Chondrocyte (in vitro differentiated cells): Measurements from ENCODE around the gene PRR12. TPM values are rescaled to one million over a fixed set of nuclear protein-coding genes. Genes with fewer than 3 reads are reported as not detected.

ENCODE experiments used
- DNase-seq: peaks from one replicate; pipeline ENCODE4 v3.0.0; 2021; ENCODE audit warnings: mixed read lengths, low spot score
- H3K27ac Mint-ChIP-seq: one replicate; pipeline ENCODE4 v1.8.0; 2021; ENCODE audit warnings: mild to moderate bottlenecking, moderate library complexity, mixed read lengths; ENCODE audit not compliant: unreplicated experiment
- H3K27me3 Mint-ChIP-seq: 2 replicates; pipeline ENCODE4 v1.8.0; 2021; ENCODE audit warnings: low read depth, mixed read lengths
- H3K36me3 Mint-ChIP-seq: 2 replicates; pipeline ENCODE4 v1.8.0; 2021; ENCODE audit warnings: low read depth, mixed read lengths
- H3K4me1 Mint-ChIP-seq: 2 replicates; pipeline ENCODE4 v1.8.0; 2021; ENCODE audit warnings: low read depth, mild to moderate bottlenecking, mixed read lengths
- H3K4me3 Mint-ChIP-seq: one replicate; pipeline ENCODE4 v1.8.0; 2021; ENCODE audit warnings: mild to moderate bottlenecking, moderate library complexity, mixed read lengths; ENCODE audit not compliant: unreplicated experiment
- H3K9me3 Mint-ChIP-seq: 2 replicates; pipeline ENCODE4 v1.8.0; 2021; ENCODE audit warnings: low read depth, mixed read lengths
- total RNA-seq: library from RNA; stranded (reverse); gene quantifications from 3 replicates; pipeline ENCODE4 v1.2.1, GENCODE V29; 2021
- TF ChIP-seq, protein P1 (sequence below): fragments of 200-600 bp; sonication (generic); IDR thresholded peaks from 2 replicates; pipeline ENCODE4 v1.5.0; 2021; ENCODE audit warnings: antibody characterized with exemption, mild to moderate bottlenecking, moderate library complexity

Gene PRR12
- total RNA-seq, 1 donor from 2014 or later: 23.8 TPM

DNA sequence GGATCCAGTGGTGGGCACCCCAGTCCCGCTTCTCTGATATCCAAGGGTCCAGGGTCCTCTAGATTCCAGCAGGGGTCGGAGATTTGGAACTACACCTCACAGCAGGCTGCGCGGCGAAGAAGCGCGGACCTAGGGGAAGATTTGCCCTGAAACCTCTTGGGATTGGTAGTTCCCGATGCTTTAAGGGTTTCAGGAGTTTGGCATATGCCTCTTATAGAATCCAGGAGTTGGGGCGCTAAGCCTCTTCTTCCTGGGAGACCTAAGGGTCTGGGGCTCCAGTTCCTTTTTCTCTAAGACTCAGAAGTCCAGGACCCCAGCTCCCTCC, 75.1 kb downstream of the PRR12 start:
- H3K4me3 Mint-ChIP-seq: peak overlapping the region; percentile 99
- H3K36me3 Mint-ChIP-seq: no peaks in the 10 kb centered on the region
- H3K27ac Mint-ChIP-seq: peak overlapping the region; percentile 97
- TF ChIP-seq, protein P1, sequence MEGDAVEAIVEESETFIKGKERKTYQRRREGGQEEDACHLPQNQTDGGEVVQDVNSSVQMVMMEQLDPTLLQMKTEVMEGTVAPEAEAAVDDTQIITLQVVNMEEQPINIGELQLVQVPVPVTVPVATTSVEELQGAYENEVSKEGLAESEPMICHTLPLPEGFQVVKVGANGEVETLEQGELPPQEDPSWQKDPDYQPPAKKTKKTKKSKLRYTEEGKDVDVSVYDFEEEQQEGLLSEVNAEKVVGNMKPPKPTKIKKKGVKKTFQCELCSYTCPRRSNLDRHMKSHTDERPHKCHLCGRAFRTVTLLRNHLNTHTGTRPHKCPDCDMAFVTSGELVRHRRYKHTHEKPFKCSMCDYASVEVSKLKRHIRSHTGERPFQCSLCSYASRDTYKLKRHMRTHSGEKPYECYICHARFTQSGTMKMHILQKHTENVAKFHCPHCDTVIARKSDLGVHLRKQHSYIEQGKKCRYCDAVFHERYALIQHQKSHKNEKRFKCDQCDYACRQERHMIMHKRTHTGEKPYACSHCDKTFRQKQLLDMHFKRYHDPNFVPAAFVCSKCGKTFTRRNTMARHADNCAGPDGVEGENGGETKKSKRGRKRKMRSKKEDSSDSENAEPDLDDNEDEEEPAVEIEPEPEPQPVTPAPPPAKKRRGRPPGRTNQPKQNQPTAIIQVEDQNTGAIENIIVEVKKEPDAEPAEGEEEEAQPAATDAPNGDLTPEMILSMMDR: peak; percentile 34
- H3K4me1 Mint-ChIP-seq: peaks cover 32% of the 10 kb centered on the region
- H3K9me3 Mint-ChIP-seq: no peaks in the 10 kb centered on the region
- DNase-seq: no peak
- H3K27me3 Mint-ChIP-seq: no peaks in the 10 kb centered on the region

DNA sequence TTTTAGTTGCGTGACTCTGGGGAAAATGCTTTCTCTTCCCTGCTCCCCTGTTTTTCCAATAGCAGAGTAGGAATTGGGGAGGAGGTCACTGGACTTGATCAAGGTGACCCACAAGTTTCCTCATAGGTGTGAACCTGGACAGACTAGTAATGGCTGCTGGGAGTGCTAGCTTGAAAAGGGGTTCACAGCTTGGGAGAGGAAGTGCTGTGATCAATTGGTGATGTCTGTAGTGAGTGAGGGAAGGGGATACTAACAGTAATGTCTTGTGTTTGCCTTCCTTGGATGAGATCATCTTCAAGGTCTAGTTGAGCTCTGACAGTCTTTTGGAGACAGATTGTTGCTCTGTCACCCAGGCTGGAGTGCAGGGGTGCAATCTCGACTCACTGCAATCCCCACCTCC, 76.5 kb downstream of the PRR12 start:
- Mint-ChIP-seq H3K4me3 (peak overlapping the region; percentile 18), H3K4me1 (peaks cover 38% of the 10 kb centered on the region), H3K27ac (no peak overlapping the region), H3K36me3 (no peaks in the 10 kb centered on the region), H3K27me3 (no peaks in the 10 kb centered on the region), H3K9me3 (no peaks in the 10 kb centered on the region)
- no peak for DNase-seq
- TF ChIP-seq, protein P1: no peak

DNA sequence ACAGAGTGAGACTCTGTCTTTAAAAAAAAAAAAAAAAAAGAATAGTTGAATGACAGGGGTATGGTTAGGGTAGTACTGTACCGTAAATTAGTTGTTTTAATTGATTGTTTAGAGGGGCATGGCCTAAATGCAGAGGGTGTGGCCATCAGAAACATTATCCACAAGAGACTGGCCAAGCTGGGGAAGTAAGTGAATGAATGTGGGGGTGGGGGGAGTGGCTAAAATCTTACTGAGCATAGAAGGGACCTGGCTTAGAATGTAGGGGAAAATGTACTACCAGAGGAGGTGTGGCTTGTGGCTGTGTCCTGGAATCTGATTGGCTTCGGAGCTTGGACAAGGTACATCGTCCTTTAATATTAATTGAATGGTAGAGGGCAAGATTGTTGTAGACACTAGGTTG, 78.5 kb downstream of the PRR12 start:
- TF ChIP-seq, protein P1: no peak
- Mint-ChIP-seq H3K9me3 (no peaks in the 10 kb centered on the region), H3K4me1 (peaks cover 29% of the 10 kb centered on the region), H3K4me3 (no peak overlapping the region), H3K27ac (no peak overlapping the region), H3K27me3 (no peaks in the 10 kb centered on the region), H3K36me3 (no peaks in the 10 kb centered on the region)
- DNase-seq: no peak

DNA sequence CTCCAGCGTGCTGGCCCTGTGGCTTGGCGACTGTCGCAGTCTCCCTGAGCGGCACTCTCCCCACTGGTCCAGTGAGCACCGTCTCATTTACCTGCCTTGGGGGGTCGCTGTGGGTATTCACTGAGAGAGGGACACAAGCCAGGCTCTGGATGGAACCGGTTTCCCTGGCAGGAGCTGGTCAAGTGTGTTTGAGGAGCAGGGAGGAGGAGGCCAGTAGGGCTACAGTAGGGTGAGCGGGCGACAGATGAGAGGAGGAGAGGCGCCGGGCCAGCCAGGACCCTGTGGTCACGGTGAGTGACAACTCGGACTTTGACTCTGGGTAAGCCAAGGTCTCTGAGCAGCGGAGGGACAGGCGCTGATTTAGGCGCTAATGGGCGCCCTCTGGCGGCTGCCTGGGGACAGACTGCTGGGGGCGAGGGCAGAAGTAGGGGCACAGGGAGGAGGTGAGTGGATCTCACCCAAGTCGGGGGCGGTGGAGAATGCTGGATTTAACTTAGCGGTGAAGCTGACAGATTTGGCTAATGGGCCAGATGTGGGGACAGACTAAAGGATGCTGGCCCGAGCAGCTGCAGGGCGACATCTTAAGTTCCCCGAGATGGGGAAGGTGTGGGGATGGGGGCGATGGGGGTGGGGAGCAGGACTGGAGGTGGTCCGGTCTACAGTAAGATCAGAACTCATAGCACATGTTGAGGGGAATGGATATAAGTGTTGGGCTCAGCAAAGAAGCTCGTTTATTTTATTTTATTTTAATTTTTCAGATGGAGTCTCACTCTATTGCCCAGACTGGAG, 81.3 kb downstream of the PRR12 start:
- no peaks in the 10 kb centered on the region for H3K27me3 Mint-ChIP-seq
- H3K27ac Mint-ChIP-seq: peak overlapping the region; percentile 74

More for the DNA sequence above, 81.3 kb downstream of the PRR12 start:
- TF ChIP-seq, protein P1: peak; percentile 94
- Mint-ChIP-seq H3K36me3 (peaks cover 1% of the 10 kb centered on the region), H3K4me1 (peaks cover 12% of the 10 kb centered on the region), H3K4me3 (peak overlapping the region; percentile 53), H3K9me3 (no peaks in the 10 kb centered on the region)
- no peak for DNase-seq

Other genes with a start within 250 kb of the PRR12 start
- gene TEAD2, start 228.8 kb upstream of the PRR12 start, total RNA-seq: 49.6 to 63.8 TPM (median 62.6 TPM) in 3 replicates
- 1.5 to 2.4 TPM (median 2.1 TPM) in 3 replicates for gene DKKL1, start 227.3 kb upstream of the PRR12 start, total RNA-seq
- gene KASH5, start 202.9 kb upstream of the PRR12 start, total RNA-seq: not detected in 3 replicates
- gene PTH2, start 167.7 kb upstream of the PRR12 start, total RNA-seq: not detected in 3 replicates
- not detected in 3 replicates for gene GFY, start 165.8 kb upstream of the PRR12 start, total RNA-seq
- gene SLC17A7, start 149.7 kb upstream of the PRR12 start, total RNA-seq: 0.17 to 0.47 TPM (median 0.33 TPM) in 3 replicates
- gene PIH1D1, start 139.4 kb upstream of the PRR12 start, total RNA-seq: 52.1 to 60.2 TPM (median 54.6 TPM) in 3 replicates
- gene ALDH16A1, start 138.0 kb upstream of the PRR12 start, total RNA-seq: 23.2 to 34.9 TPM (median 24.5 TPM) in 3 replicates
- 1.6 to 3.4 TPM (median 1.9 TPM) in 3 replicates for gene FLT3LG, start 117.0 kb upstream of the PRR12 start, total RNA-seq
- 1,566 to 1,771 TPM (median 1,602 TPM) in 3 replicates for gene RPL13A, start 103.6 kb upstream of the PRR12 start, total RNA-seq
- gene RPS11, start 94.7 kb upstream of the PRR12 start, total RNA-seq: 1,193 to 1,478 TPM (median 1,199 TPM) in 3 replicates
- 103 to 112 TPM (median 103 TPM) in 3 replicates for gene FCGRT, start 78.5 kb upstream of the PRR12 start, total RNA-seq
- gene RCN3, start 63.2 kb upstream of the PRR12 start, total RNA-seq: 233 to 326 TPM (median 298 TPM) in 3 replicates
- gene NOSIP, start 10.6 kb upstream of the PRR12 start, total RNA-seq: 41.0 to 47.0 TPM (median 46.5 TPM) in 3 replicates
- gene PRRG2, start 9.9 kb upstream of the PRR12 start, total RNA-seq: 0.17 to 0.56 TPM (median 0.39 TPM) in 3 replicates
- gene RRAS, start 49.0 kb downstream of the PRR12 start, total RNA-seq: 61.7 to 113 TPM (median 104 TPM) in 3 replicates
- gene SCAF1, start 51.0 kb downstream of the PRR12 start, total RNA-seq: 76.3 to 79.0 TPM (median 77.3 TPM) in 3 replicates
- 45.8 to 75.3 TPM (median 53.0 TPM) in 3 replicates for gene IRF3, start 74.7 kb downstream of the PRR12 start, total RNA-seq
- 18.3 to 26.6 TPM (median 21.4 TPM) in 3 replicates for gene BCL2L12, start 74.8 kb downstream of the PRR12 start, total RNA-seq
- gene PRMT1, start 86.1 kb downstream of the PRR12 start, total RNA-seq: 97.7 to 105 TPM (median 98.0 TPM) in 3 replicates
- 0.49 to 1.4 TPM (median 0.52 TPM) in 3 replicates for gene ADM5, start 98.4 kb downstream of the PRR12 start, total RNA-seq
- gene CPT1C, start 99.9 kb downstream of the PRR12 start, total RNA-seq: 26.3 to 30.7 TPM (median 27.3 TPM) in 3 replicates
- gene TSKS, start 172.1 kb downstream of the PRR12 start, total RNA-seq: not detected in 3 replicates
- gene AP2A1, start 175.8 kb downstream of the PRR12 start, total RNA-seq: 144 to 149 TPM (median 146 TPM) in 3 replicates
- 10.2 to 19.8 TPM (median 10.8 TPM) in 3 replicates for gene FUZ, start 222.1 kb downstream of the PRR12 start, total RNA-seq
- 40.0 to 44.6 TPM (median 40.1 TPM) in 3 replicates for gene MED25, start 227.1 kb downstream of the PRR12 start, total RNA-seq